Fibroblast of lung (primary cell): Measurements from ENCODE around the gene KRTAP13-3.

Experiments used
- EZH2 ChIP-seq: IDR thresholded peaks from 2 replicates; pipeline ENCODE4 v1.5.1; 2012; ENCODE audit warnings: low read length, control low read depth, mild to moderate bottlenecking; ENCODE audit errors: missing control alignments
- TF ChIP-seq, protein P1 (sequence below), 2 donors: IDR thresholded peaks in 1 of 2; conservative IDR thresholded peaks in 1 of 2; 1 replicate in 1 of 2; 2 replicates in 1 of 2; pipeline ENCODE4 v1.5.1; 2011 to 2012; ENCODE audit warnings: low read length in 2 of 2, control low read depth in 1 of 2, inconsistent platforms in 1 of 2, low read depth in 1 of 2, mild to moderate bottlenecking in 1 of 2

DNA sequence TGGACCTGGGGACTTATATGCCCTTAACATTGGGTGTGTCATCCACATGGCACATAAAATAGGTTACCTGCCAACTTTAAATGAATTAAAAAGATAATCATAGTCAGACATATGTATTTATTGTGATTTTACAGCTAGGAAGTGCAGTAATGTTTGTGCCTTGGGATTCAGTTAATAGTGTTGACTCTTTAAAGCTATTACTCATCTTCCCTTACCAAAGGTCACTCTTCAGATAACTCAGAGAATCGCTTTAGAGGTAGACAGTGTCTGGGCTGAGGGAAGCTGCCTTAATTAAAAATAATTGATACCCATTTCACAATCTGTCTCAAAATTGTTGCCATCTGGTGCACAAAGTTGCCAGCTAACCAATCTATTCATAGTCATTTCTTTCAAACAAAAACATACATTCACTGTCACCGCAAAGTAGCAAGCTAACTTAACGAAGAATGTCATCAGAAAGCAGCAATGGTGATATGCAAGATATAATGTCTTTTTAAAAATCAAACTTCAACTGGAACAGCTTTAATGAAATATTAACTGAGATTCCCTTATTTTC, 11.4 kb upstream of the KRTAP13-3 start:
- TF ChIP-seq, protein P1, sequence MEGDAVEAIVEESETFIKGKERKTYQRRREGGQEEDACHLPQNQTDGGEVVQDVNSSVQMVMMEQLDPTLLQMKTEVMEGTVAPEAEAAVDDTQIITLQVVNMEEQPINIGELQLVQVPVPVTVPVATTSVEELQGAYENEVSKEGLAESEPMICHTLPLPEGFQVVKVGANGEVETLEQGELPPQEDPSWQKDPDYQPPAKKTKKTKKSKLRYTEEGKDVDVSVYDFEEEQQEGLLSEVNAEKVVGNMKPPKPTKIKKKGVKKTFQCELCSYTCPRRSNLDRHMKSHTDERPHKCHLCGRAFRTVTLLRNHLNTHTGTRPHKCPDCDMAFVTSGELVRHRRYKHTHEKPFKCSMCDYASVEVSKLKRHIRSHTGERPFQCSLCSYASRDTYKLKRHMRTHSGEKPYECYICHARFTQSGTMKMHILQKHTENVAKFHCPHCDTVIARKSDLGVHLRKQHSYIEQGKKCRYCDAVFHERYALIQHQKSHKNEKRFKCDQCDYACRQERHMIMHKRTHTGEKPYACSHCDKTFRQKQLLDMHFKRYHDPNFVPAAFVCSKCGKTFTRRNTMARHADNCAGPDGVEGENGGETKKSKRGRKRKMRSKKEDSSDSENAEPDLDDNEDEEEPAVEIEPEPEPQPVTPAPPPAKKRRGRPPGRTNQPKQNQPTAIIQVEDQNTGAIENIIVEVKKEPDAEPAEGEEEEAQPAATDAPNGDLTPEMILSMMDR (conservative IDR thresholded peaks at IDR 0.05 in 1 of 2, IDR thresholded peaks at IDR 0.05 in 1 of 2; ENCODE audit: low read depth in 1 of 2, low read length in 2 of 2): no peak
- no peak for TF ChIP-seq EZH2
